WERI-Rb-1 (cell line): Measurements from ENCODE around the gene IRF9.
"Not testable (repeated sequence)": the region's sequence is repeated elsewhere in the genome, so short reads cannot be mapped to it uniquely, and the experiment has no call there.

ENCODE experiments used
- DNase-seq: peaks from one replicate; pipeline ENCODE4 v3.0.0-alpha.2; 2020
- H3K27ac ChIP-seq: fragments of 250-450 bp; sonication (Bioruptor Pico); 2 replicates; pipeline ENCODE4 v1.5.1; 2020; ENCODE audit warnings: mild to moderate bottlenecking, moderate library complexity
- H3K27me3 ChIP-seq: fragments of 250-450 bp; sonication (Bioruptor Pico); 2 replicates; pipeline ENCODE4 v1.5.1; 2021; ENCODE audit warnings: mild to moderate bottlenecking, low read depth, moderate library complexity; ENCODE audit not compliant: insufficient read depth, severe bottlenecking
- H3K36me3 ChIP-seq: fragments of 250-450 bp; sonication (Bioruptor Pico); 2 replicates; pipeline ENCODE4 v1.5.1; 2020; ENCODE audit warnings: mild to moderate bottlenecking, moderate library complexity
- H3K4me3 ChIP-seq: 2 replicates; pipeline ENCODE4 v1.5.1; 2011; ENCODE audit warnings: low read depth, mild to moderate bottlenecking, control low read depth, low read length
- H3K9me3 ChIP-seq: fragments of 250-450 bp; sonication (Bioruptor Pico); 2 replicates; pipeline ENCODE4 v1.5.1; 2021; ENCODE audit warnings: mild to moderate bottlenecking, moderate library complexity; ENCODE audit not compliant: severe bottlenecking
- TF ChIP-seq, protein P1 (sequence below): IDR thresholded peaks from 2 replicates; pipeline ENCODE4 v1.5.1; 2011; ENCODE audit warnings: low read depth, mild to moderate bottlenecking, control low read depth, inconsistent platforms, low read length

Gene IRF9

GRCh38 chr14:24196071-24197055 lies 35.3 kb downstream of the IRF9 start:
- no peaks in the 10 kb centered on the region for H3K27me3 ChIP-seq
- peaks cover 3% of the 10 kb centered on the region for H3K9me3 ChIP-seq
- peak overlapping the region; percentile 98 for H3K27ac ChIP-seq
- TF ChIP-seq, protein P1, sequence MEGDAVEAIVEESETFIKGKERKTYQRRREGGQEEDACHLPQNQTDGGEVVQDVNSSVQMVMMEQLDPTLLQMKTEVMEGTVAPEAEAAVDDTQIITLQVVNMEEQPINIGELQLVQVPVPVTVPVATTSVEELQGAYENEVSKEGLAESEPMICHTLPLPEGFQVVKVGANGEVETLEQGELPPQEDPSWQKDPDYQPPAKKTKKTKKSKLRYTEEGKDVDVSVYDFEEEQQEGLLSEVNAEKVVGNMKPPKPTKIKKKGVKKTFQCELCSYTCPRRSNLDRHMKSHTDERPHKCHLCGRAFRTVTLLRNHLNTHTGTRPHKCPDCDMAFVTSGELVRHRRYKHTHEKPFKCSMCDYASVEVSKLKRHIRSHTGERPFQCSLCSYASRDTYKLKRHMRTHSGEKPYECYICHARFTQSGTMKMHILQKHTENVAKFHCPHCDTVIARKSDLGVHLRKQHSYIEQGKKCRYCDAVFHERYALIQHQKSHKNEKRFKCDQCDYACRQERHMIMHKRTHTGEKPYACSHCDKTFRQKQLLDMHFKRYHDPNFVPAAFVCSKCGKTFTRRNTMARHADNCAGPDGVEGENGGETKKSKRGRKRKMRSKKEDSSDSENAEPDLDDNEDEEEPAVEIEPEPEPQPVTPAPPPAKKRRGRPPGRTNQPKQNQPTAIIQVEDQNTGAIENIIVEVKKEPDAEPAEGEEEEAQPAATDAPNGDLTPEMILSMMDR, result no peak
- DNase-seq, result no peak
- peak overlapping the region; percentile 50 for H3K4me3 ChIP-seq
- H3K36me3 ChIP-seq, result peaks cover 31% of the 10 kb centered on the region

- Histone ChIP-seq H3K9me3 (peaks cover 7% of the 10 kb centered on the region), H3K27me3 (no peaks in the 10 kb centered on the region), H3K4me3 (no peak overlapping the region), H3K36me3 (peaks cover 31% of the 10 kb centered on the region), H3K27ac (no peak overlapping the region)
- no peak for DNase-seq
- TF ChIP-seq, protein P1, result no peak
These were observed 36.0 kb downstream of the IRF9 start for GRCh38 chr14:24197056-24197450.

- peaks cover 12% of the 10 kb centered on the region for H3K9me3 ChIP-seq
- no peak overlapping the region for H3K27ac ChIP-seq
- no peaks in the 10 kb centered on the region for H3K27me3 ChIP-seq
- peaks cover 27% of the 10 kb centered on the region for H3K36me3 ChIP-seq
- no peak for DNase-seq
- TF ChIP-seq, protein P1, result no peak
- no peak overlapping the region for H3K4me3 ChIP-seq
These were observed 37.9 kb downstream of the IRF9 start for GRCh38 chr14:24198814-24199524.

DNA sequence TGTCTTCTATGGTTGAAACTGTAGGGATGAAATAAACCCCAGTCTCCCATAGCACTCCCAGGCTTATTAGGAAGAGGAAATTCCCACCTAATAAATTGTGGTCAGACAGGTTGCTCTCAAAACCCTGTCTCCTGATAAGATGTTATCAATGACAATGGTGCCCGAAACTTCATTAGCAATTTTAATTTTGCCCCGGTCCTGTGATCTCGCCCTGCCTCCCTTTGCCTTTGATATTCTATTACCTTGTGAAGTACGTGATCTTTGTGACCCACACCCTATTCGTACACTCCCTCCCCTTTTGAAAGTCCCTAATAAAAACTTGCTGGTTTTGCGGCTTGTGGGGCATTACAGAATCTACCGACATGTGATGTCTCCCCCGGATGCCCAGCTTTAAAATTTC lies 41.5 kb downstream of the IRF9 start:
- not testable (repeated sequence) for H3K27ac ChIP-seq, DNase-seq, H3K27me3 ChIP-seq, H3K4me3 ChIP-seq
- Histone ChIP-seq H3K9me3 (peaks cover 12% of the 10 kb centered on the region), H3K36me3 (peaks cover 40% of the 10 kb centered on the region)

GRCh38 chr14:24203249-24203886 lies 42.3 kb downstream of the IRF9 start:
- not testable (repeated sequence) for H3K4me3 ChIP-seq, DNase-seq, H3K27me3 ChIP-seq
- Histone ChIP-seq H3K36me3 (peaks cover 48% of the 10 kb centered on the region), H3K9me3 (peaks cover 12% of the 10 kb centered on the region), H3K27ac (peak overlapping the region; percentile 40)

GRCh38 chr14:24204163-24205146 lies 43.4 kb downstream of the IRF9 start:
- TF ChIP-seq, protein P1, result no peak
- DNase-seq, result no peak
- H3K4me3 ChIP-seq, result no peak overlapping the region
- H3K27ac ChIP-seq, result peak overlapping the region; percentile 40
- H3K9me3 ChIP-seq, result peaks cover 12% of the 10 kb centered on the region
- no peaks in the 10 kb centered on the region for H3K27me3 ChIP-seq
- peaks cover 52% of the 10 kb centered on the region for H3K36me3 ChIP-seq
